ENCODE results near the gene EPHA7. TPM values are rescaled to one million over a fixed set of nuclear protein-coding genes. Genes with fewer than 3 reads are reported as not detected.

EPHA7 gene
- total RNA-seq, 4 donors from 2014 or later: 0.04 to 2.4 (median 0.88) TPM

DNA sequence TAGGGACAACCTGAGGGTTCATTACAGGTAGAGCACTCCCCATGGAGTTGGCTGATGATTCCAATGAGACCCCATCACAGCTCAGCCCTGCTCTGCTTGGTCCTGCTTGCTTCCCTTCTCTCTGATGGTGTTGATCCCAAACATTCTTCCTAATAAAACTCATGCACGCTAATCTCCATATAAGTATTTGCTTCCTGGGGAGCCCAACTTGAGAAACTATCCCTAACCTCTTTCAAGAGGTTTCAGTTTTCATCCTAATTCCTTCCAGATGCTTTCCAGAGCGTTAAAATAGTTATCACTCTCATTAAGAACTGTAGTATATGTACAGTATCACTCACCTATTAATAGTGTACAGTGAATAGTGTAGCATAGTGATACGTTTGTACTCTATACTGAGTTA is 68.1 kb downstream of the EPHA7 start:
- intact Hi-C loops (cut with DNase I; ENCODE audit: low total_unique reads): no loop called here
- H3K4me3 ChIP-seq (ENCODE audit: low read depth, poor library complexity, severe bottlenecking): no peak overlapping the region
- 64 to 78% methylated on average over 3 of the region's 3 CpGs for WGBS, 2 donors
- DNase-seq (ENCODE audit: low spot score in 2 of 2): no peak
- no peak for TF ChIP-seq POLR2A (IDR thresholded peaks at IDR 0.05)
- TF ChIP-seq, protein P1, sequence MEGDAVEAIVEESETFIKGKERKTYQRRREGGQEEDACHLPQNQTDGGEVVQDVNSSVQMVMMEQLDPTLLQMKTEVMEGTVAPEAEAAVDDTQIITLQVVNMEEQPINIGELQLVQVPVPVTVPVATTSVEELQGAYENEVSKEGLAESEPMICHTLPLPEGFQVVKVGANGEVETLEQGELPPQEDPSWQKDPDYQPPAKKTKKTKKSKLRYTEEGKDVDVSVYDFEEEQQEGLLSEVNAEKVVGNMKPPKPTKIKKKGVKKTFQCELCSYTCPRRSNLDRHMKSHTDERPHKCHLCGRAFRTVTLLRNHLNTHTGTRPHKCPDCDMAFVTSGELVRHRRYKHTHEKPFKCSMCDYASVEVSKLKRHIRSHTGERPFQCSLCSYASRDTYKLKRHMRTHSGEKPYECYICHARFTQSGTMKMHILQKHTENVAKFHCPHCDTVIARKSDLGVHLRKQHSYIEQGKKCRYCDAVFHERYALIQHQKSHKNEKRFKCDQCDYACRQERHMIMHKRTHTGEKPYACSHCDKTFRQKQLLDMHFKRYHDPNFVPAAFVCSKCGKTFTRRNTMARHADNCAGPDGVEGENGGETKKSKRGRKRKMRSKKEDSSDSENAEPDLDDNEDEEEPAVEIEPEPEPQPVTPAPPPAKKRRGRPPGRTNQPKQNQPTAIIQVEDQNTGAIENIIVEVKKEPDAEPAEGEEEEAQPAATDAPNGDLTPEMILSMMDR (IDR thresholded peaks at IDR 0.05): no peak

DNA sequence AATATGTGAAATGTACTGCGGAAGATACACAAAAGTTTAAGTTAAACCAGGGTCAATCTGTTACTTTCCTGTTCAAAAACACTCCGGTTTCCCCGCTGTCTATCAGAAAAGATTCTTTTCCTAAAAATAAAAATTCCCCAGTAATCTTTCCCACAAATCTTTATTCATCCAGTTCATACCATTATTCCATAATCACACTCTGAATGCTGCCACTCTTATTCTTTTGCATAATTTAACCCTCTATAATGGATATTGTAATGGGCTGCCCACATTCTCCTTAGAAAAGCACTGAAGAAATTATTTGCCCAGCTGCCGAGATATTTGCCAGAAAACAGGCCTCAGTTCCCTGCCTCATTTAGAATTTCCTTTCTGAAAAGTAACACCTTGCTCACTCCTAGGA is 68.6 kb downstream of the EPHA7 start:
- 87 to 91% methylated on average over 4 of the region's 4 CpGs for WGBS, 2 donors
- TF ChIP-seq, protein P1 (IDR thresholded peaks at IDR 0.05): no peak
- no peak for TF ChIP-seq POLR2A (IDR thresholded peaks at IDR 0.05)
- no peak overlapping the region for H3K4me3 ChIP-seq (ENCODE audit: low read depth, poor library complexity, severe bottlenecking)
- no peak for DNase-seq (ENCODE audit: low spot score in 2 of 2)
- intact Hi-C loops (cut with DNase I; ENCODE audit: low total_unique reads): no loop called here

DNA sequence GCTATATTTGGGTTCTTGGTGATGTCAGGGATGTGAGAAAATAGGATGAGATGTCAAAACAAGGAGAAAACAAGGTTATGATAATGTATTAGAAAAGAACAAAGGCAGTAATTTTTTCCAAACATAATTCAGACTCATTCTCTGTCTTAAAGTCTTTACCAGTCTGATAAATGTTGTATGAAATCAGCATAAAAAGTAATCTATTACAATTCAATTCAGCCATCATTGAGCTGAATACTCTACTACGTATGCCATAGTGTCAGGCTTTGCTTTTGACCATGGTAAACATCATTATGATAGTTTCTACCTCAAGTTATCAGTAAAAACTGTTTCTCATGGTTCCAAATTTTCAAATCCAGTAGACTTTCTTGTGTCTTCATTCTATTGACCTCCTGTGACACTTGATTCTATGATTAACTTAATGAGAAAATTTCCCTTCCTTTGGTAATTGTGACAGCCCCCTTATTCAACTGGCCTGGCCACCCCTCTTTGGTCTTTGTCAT is 75.0 kb downstream of the EPHA7 start:
- intact Hi-C loops (cut with DNase I; ENCODE audit: low total_unique reads): no loop called here
- TF ChIP-seq, protein P1 (IDR thresholded peaks at IDR 0.05): no peak
- TF ChIP-seq POLR2A (IDR thresholded peaks at IDR 0.05): no peak
- WGBS, 2 donors: 79 to 83% methylated on average over 1 of the region's 1 CpG
- DNase-seq (ENCODE audit: low spot score in 2 of 2): no peak
- no peak overlapping the region for H3K4me3 ChIP-seq (ENCODE audit: low read depth, poor library complexity, severe bottlenecking)

DNA sequence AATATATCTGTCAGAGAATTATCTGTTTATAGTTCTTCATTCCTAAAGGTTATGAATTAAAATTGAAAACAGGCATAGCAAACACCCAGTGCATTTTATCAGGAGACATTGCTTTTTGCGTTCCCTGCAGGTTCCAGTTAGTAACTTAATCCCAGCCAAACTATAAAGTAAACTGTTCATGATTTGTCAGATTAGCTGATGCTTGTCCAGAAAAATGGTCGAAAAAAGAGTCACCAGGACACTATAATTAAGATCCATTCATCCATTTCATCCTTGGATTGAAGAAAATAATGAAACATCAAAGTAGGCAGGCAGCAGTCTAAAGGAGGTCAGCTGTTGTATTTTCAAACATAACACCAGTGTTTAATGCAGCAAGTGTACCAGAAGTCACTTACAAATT is 75.9 kb downstream of the EPHA7 start:
- no peak for DNase-seq (ENCODE audit: low spot score in 2 of 2)
- TF ChIP-seq, protein P1 (IDR thresholded peaks at IDR 0.05): no peak
- TF ChIP-seq POLR2A (IDR thresholded peaks at IDR 0.05): no peak
- no peak overlapping the region for H3K4me3 ChIP-seq (ENCODE audit: low read depth, poor library complexity, severe bottlenecking)
- WGBS, 2 donors: 46 to 52% methylated on average over 2 of the region's 2 CpGs
- intact Hi-C loops (cut with DNase I; ENCODE audit: low total_unique reads): no loop called here

DNA sequence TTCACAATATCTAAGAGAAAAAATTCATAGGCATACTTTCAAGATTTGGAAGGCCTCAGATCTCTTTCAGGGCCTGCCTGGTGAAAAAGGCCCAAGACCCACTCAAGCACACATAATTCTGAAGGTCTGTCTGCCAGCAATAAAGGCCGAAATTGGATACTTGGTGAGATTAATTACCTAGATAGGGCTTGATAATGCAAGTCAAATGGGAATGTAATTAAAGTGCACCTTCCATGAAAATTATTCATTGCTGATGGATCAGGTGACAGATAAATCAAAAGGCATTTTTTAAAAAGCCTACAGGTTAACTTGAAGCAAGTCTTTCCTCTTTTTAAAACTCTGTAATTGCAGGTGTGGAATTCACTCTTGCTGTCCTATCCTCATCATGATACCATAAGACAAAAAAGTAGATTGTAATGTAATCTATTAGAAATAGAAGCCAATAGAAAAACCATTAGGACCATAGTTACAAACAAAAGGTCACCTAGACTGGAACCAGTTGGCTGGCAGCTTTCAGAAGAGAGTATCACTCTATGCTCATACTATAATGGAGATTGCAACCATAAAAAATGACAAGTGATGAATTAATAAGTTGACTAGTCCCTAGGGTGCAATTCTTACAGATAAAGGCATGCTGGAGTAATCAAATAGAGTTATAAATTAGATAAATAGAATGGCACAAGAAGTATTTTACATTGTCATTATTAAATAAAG is 77.3 kb downstream of the EPHA7 start:
- TF ChIP-seq, protein P1 (IDR thresholded peaks at IDR 0.05): no peak
- no peak for TF ChIP-seq POLR2A (IDR thresholded peaks at IDR 0.05)
- intact Hi-C loops (cut with DNase I; ENCODE audit: low total_unique reads): no loop called here
- WGBS, 2 donors: 39 to 61% methylated on average over 1 of the region's 1 CpG
- H3K4me3 ChIP-seq (ENCODE audit: low read depth, poor library complexity, severe bottlenecking): no peak overlapping the region
- no peak for DNase-seq (ENCODE audit: low spot score in 2 of 2)
